22Rv1 (cell line): ENCODE data around the gene ORAI2.

ENCODE experiments used
- CTCF ChIP-seq: fragments of 450-650 bp; IDR thresholded peaks from 2 replicates; pipeline ENCODE4 v1.5.1; 2017; ENCODE audit warnings: mild to moderate bottlenecking
- ZFX ChIP-seq: fragments of 450-650 bp; IDR thresholded peaks from 2 replicates; pipeline ENCODE4 v1.6.1; 2017; ENCODE audit warnings: antibody characterized with exemption, borderline replicate concordance

GRCh38 chr7:102451371-102452054 lies 18.1 kb downstream of the ORAI2 start:
- TF ChIP-seq CTCF = no peak
- TF ChIP-seq ZFX = no peak
